ENCODE results near the gene TRIM15.
"Not testable (repeated sequence)": the region's sequence is repeated elsewhere in the genome, so short reads cannot be mapped to it uniquely, and the experiment has no call there.

The TRIM15 gene

GRCh38 chr6:30163918-30164654, 740 bp downstream of the TRIM15 start:
- DNase-seq, result no peak

DNA sequence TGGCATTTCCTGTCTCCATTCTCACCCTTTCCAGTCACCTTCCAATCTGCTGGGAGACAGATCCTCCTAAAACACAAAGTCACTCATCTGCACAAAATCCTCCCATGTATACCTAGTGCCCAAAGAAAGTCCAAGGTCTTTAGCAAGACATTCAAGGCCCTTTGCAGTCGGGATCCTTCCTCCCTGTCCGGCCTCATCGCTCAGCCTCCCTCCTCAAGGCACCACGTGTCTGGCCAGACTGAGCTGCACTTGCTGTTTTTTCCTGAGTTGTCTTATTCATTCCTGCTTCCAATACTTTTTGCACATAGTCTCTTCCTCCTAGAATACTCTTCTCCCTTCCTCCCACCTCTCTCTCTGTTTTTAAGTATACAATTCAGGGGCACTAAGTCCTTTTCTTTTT, 1.4 kb downstream of the TRIM15 start:
- DNase-seq, result no peak

GRCh38 chr6:30165238-30165637, 1.9 kb downstream of the TRIM15 start:
- not testable (repeated sequence) for DNase-seq

GRCh38 chr6:30167101-30167500, 3.8 kb downstream of the TRIM15 start:
- DNase-seq, result no peak

DNA sequence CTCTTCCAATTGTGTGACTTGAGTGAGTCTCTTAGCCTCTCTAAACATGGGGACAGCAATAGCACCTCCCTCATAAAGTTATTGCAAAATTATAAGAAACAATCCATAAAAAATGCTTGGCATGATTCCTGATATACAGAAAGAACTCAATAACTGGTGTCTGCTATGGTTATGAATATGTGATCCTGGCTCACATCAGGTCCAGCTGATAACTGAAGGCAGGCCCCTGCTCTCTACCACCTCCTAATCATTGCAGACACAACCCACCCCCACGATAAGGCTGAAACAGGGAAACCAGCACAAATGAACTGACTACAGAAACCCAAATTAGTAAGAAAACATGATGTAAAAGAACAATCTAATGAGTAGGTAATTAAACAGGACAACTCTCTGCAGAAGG, 5.4 kb downstream of the TRIM15 start:
- DNase-seq, result no peak

DNA sequence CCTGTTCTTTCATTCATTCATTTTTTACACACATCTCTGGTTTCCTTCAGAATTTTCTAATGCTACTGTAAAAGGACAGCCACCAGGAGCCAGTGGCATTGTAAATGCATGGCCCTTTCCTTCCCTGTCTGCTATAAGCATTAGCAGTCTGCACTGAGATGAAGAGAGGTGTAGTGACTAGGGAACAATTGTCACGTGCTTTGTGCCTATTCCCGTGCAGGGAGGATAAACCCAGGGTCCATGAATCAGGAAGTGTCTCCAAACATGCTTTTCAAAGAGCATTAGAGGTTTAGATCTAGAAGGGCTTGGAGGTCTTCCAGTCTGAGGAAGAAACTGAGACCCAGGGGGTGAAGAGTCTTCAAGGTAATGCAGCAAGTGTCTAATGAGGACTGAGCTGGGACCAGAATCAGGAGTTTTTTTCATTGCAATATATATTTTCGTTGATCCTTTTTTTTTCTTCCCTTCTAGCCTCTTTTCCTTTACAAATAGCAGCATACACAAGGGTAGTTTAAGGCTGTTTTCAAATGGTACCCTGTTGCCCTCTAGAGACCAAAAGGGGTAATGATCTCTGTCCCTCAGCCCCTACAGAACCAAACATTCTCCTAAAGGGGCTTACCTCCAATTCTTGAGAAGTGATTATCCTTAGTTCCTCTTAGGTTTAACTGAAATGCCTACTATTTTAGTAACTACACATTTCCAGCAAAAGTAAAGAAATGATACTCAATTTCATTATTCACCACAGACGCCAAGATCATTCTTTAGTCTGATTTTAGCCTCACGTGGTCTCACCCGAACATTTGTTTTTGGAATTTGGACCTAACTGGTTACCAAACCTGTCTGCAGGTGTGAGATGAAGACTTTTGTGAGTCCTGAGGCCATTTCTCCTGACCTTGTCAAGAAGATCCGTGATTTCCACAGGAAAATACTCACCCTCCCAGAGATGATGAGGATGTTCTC, 6.6 kb downstream of the TRIM15 start:
- peak; percentile 12 for DNase-seq

DNA sequence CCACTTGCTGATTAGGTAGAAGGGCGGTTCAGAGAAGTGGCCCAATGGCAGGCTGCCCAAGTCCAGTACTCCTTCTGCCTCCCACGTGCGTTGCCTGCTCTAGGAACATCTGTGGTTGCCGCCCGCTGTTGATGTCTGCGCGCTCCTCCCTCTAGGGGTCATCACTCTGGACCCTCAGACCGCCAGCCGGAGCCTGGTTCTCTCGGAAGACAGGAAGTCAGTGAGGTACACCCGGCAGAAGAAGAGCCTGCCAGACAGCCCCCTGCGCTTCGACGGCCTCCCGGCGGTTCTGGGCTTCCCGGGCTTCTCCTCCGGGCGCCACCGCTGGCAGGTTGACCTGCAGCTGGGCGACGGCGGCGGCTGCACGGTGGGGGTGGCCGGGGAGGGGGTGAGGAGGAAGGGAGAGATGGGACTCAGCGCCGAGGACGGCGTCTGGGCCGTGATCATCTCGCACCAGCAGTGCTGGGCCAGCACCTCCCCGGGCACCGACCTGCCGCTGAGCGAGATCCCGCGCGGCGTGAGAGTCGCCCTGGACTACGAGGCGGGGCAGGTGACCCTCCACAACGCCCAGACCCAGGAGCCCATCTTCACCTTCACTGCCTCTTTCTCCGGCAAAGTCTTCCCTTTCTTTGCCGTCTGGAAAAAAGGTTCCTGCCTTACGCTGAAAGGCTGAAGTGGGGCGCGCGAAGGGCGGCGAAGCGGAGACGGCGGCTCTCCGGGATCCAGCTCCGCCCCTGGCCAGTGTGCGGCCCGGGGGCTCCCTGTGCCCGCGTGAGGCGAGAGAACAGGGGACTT, 8.5 kb downstream of the TRIM15 start:
- DNase-seq, result no peak

GRCh38 chr6:30172681-30173080, 9.3 kb downstream of the TRIM15 start:
- DNase-seq, result no peak

GRCh38 chr6:30175765-30176164, 12.4 kb downstream of the TRIM15 start:
- no peak for DNase-seq

GRCh38 chr6:30178837-30179236, 15.5 kb downstream of the TRIM15 start:
- DNase-seq, result no peak

DNA sequence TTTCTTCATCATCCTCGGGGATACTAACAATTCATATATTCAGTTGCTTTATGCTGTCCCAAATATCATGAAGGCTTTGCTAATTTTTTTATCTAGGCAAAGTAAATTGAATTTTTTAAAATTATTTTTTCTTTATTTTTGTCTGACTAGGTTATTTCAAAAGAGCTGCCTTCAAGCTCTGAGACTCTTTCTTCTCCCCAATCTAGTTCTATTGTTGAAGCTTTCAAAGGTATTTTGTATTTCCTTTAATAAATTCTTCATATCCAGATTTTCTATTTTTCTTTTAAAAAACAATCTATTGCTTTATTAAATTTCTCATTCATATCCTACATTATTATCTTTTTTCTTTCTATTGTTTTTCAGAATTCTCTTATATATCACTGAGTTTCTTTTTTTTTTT, 16.8 kb downstream of the TRIM15 start:
- DNase-seq, result no peak

- no peak for DNase-seq
Measured at GRCh38 chr6:30184417-30185031, 21.2 kb downstream of the TRIM15 start.

- DNase-seq, result no peak
Measured at GRCh38 chr6:30185846-30186484, 22.6 kb downstream of the TRIM15 start.

- DNase-seq, result no peak
Measured at GRCh38 chr6:30188541-30188940, 25.2 kb downstream of the TRIM15 start.

DNA sequence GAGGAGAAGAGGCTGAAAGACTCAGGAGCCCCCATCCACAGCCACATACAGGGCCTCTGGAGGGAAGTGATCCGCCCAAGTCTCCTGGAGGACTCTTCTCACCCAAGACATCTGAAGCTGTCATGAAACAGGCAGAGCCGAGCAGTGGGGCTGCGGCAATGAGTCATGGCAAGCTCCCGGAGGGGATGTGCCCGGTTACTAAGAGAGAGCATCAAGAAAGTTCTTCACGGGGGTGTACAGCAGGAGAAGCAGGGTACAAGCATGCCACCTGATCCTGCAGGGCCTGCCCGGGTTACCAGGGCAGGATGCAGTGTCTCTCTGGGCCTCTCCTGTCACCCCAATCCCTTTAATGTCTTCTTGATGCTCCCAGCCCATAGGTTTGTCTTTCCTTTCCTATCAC, 28.7 kb downstream of the TRIM15 start:
- DNase-seq, result no peak

- no peak for DNase-seq
Measured at GRCh38 chr6:30194797-30195690, 31.7 kb downstream of the TRIM15 start.

DNA sequence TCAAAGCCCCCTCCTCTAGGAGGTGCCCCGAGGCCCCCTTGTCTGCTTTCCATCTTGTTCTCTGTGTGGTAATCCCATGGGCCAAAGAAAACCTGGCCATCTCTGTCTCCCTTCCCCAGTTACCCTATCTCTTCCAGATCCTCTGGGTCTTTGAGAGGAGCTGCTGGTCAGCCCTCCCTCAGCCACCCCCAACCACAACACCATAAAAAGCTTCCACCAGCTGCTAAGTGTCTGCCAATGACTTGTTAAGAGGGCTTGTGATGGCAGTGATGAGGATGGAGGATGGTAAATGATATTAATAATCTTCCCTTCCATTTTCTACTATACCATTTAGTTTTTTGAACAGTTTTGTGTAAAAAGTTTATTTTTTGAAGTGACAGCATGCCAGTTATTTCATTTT, 32.6 kb downstream of the TRIM15 start:
- DNase-seq, result no peak

GRCh38 chr6:30196376-30196775, 33.0 kb downstream of the TRIM15 start:
- DNase-seq, result no peak

DNA sequence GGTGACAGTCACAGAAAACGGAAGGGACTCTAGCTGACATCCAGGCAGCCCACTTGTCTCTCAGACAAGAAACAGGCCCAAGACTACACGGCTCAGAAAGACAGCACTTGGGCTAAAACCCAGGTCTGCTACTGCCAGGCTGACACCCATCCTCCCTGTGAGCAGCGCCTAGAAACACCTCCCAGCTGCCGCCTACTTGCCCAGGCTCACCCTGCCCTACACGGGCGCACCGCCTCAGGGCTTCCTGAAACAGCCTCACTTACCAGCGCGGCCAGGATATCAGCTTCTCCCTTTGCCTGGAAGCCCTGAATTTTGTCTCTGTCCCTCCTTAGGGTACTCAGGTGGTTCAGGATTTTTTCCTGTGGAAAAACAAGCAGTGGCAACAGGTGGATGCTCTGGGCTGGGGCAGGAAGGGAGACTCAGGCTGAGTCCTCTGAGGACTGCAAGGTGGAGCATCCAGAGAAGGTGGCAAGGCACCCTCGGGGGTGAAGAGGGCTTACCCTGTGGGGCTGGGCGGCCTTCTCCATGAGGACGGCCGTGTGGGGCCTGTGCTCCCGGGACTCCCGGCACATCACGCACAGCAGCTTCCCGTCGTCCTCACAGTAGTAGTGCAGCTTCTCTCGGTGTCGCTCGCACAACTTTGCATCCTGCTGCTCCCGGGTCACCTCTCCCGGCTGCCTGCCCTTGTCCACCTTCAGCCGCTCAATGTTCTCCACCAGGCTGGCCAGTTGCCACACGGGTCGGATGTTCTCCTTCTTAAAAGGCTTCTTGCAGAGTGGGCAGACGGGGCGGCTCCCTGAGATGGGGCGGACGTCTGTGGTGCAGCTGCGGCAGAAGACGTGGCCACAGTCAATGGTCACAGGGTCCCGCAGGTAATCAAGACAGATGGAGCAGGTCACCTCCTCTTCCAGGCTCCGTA, 35.1 kb downstream of the TRIM15 start:
- no peak for DNase-seq
